Measurements from ENCODE around the gene RANBP9. TPM values are rescaled to one million over a fixed set of nuclear protein-coding genes. Genes with fewer than 3 reads are reported as not detected.

The RANBP9 gene
- total and polyA plus RNA-seq, 2 of the 13 experiments (the other 11 are each of a cell fraction or from before 2014, with no cell fraction given) = 26.6 to 30.6 TPM

GRCh38 chr6:13604546-13605416, 106.9 kb downstream of the RANBP9 start (continued):
- TF ChIP-seq E2F2 (CRISPR knock-in tag; IDR thresholded peaks at IDR 0.05; ENCODE audit: borderline replicate concordance) (0 out of 2 replicates have a peak, but pooled peaks have one; percentile 58), MED1 (CRISPR knock-in tag; IDR thresholded peaks at IDR 0.05) (peak; percentile 92), AFF4 (CRISPR knock-in tag; IDR thresholded peaks at IDR 0.05) (no peak), NCOA2 (CRISPR knock-in tag; IDR thresholded peaks at IDR 0.05) (peak; percentile 98), ZNF557 (CRISPR knock-in tag; IDR thresholded peaks at IDR 0.05) (0 out of 2 replicates have a peak, but pooled peaks have one; percentile 55), ZNF235 (CRISPR knock-in tag; IDR thresholded peaks at IDR 0.05; ENCODE audit: borderline replicate concordance) (no peak), ZNF577 (CRISPR knock-in tag; IDR thresholded peaks at IDR 0.05; ENCODE audit: borderline replicate concordance, low read depth) (peak; percentile 52; the same call in 1 of the 2 replicates), PHF20 (CRISPR knock-in tag; IDR thresholded peaks at IDR 0.05) (no peak), ZNF616 (CRISPR knock-in tag; IDR thresholded peaks at IDR 0.05; ENCODE audit: low read depth) (no peak), IRF9 (CRISPR knock-in tag; IDR thresholded peaks at IDR 0.05; ENCODE audit: borderline replicate concordance) (no peak), SSRP1 (CRISPR knock-in tag; IDR thresholded peaks at IDR 0.05) (peak; percentile 76), ZNF605 (CRISPR knock-in tag; IDR thresholded peaks at IDR 0.05) (peak; percentile 55; the same call in 1 of the 2 replicates), IRF2 (CRISPR knock-in tag; IDR thresholded peaks at IDR 0.05) (peak; percentile 90), MEF2D (CRISPR knock-in tag; IDR thresholded peaks at IDR 0.05) (peak; percentile 84), PBX3 (CRISPR knock-in tag; IDR thresholded peaks at IDR 0.05; ENCODE audit: borderline replicate concordance) (0 out of 2 replicates have a peak, but pooled peaks have one; percentile 79), MTA1 (CRISPR knock-in tag; IDR thresholded peaks at IDR 0.05; ENCODE audit: borderline replicate concordance) (no peak; the same call in 1 of the 2 replicates), ZNF790 (CRISPR knock-in tag; IDR thresholded peaks at IDR 0.05; ENCODE audit: borderline replicate concordance) (no peak), FOXO1 (CRISPR knock-in tag; IDR thresholded peaks at IDR 0.05) (peak; percentile 88), IKZF4 (CRISPR knock-in tag; IDR thresholded peaks at IDR 0.05; ENCODE audit: borderline replicate concordance, low read depth, not compliant biosample characterization) (no peak), ZNF432 (CRISPR knock-in tag; IDR thresholded peaks at IDR 0.05; ENCODE audit: borderline replicate concordance) (0 out of 2 replicates have a peak, but pooled peaks have one; percentile 36)
